ENCODE data around the gene SLC25A6. TPM values are rescaled to one million over a fixed set of nuclear protein-coding genes. Genes with fewer than 3 reads are reported as not detected.

SLC25A6 gene
- polyA plus RNA-seq, 2 of the 4 experiments (the other 2 are of a cell fraction), result 291 to 448 TPM

DNA sequence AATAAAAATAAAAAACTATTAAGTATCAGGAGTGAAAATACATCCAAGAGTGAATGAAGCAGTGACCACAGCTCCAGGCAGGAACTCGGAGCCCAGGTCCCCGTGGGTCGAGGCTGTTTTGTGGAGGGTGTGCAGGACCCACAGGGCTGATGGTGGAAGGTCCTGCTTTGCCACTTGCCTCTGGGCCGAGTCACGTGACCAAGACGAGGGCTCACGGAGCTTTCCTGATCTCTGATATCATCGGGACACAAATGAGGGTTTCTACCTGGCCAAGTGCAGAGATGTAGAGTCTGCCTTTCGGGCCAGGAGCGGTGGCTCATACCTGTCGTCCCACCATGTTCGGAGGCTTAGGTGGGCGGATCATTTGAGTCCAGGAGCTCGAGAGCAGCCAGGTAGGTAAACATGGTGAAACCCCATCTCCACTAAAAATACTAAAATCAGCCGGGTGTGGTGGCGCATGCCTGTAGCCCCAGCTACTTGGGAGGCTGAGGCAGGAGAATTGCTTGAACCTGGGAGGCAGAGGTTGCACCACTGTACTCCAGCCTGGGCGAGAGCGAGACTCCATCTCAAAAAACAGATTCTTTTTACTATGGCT is 7.2 kb downstream of the SLC25A6 start:
- no peak overlapping the region for H3K27ac ChIP-seq
- peaks cover 27% of the 10 kb centered on the region; the same call in 2 of the 3 replicates for H3K4me1 ChIP-seq
- peak in 1 of 2 experiments; percentile 3; a peak in 1 of 5 replicates for TF ChIP-seq JUN (IDR thresholded peaks at IDR 0.05)
- no peak for TF ChIP-seq GATA3 (IDR thresholded peaks at IDR 0.05; ENCODE audit: borderline replicate concordance)
- TF ChIP-seq, protein P1, sequence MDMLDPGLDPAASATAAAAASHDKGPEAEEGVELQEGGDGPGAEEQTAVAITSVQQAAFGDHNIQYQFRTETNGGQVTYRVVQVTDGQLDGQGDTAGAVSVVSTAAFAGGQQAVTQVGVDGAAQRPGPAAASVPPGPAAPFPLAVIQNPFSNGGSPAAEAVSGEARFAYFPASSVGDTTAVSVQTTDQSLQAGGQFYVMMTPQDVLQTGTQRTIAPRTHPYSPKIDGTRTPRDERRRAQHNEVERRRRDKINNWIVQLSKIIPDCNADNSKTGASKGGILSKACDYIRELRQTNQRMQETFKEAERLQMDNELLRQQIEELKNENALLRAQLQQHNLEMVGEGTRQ (IDR thresholded peaks at IDR 0.05), result no peak
- no peak for TF ChIP-seq NPAS2 (CRISPR knock-in tag; IDR thresholded peaks at IDR 0.05; ENCODE audit: borderline replicate concordance)
- no peak overlapping the region for H3K4me3 ChIP-seq
- DNase-seq (ENCODE audit: low read depth in 1 of 2, low spot score in 1 of 2) (no peak), FAIRE-seq (no peak), ATAC-seq (no peak)
- H3K9me3 ChIP-seq, result no peaks in the 10 kb centered on the region
- CTCF ChIA-PET, result no interaction called here
- 93% methylated on average over 18 of the region's 18 CpGs for WGBS (ENCODE audit: missing lambda C conversion rate)
- POLR2A ChIA-PET, result no interaction called here
- H3K4me2 ChIP-seq, result no peak overlapping the region

- DNase-seq (ENCODE audit: low read depth in 1 of 2, low spot score in 1 of 2) (no peak), ATAC-seq (peak; percentile 37 to 43), FAIRE-seq (no peak)
- Histone ChIP-seq H3K27ac (peak overlapping the region in 1 of 2 experiments; percentile 27; a peak in 1 of 6 replicates), H3K4me1 (peaks cover 13% of the 10 kb centered on the region; the same call in 1 of the 3 replicates), H3K4me2 (no peak overlapping the region), H3K9me3 (no peaks in the 10 kb centered on the region), H3K4me3 (no peak overlapping the region)
- WGBS (ENCODE audit: missing lambda C conversion rate), result 60% methylated on average over 20 of the region's 20 CpGs
- ChIA-PET POLR2A (no interaction called here), CTCF (no interaction called here)
- TF ChIP-seq JUN (IDR thresholded peaks at IDR 0.05) (peak in 1 of 2 experiments; percentile 13; a peak in 1 of 5 replicates), KDM1A (IDR thresholded peaks at IDR 0.05; ENCODE audit: low read depth) (no peak), RARB (CRISPR knock-in tag; IDR thresholded peaks at IDR 0.05) (0 out of 2 replicates have a peak, but pooled peaks have one; percentile 38), ESRRA (IDR thresholded peaks at IDR 0.05; ENCODE audit: borderline replicate concordance, low read length) (no peak)
- TF ChIP-seq, protein P1 (IDR thresholded peaks at IDR 0.05), result peak; percentile 10; the same call in 1 of the 2 replicates
- TF ChIP-seq, protein P2, sequence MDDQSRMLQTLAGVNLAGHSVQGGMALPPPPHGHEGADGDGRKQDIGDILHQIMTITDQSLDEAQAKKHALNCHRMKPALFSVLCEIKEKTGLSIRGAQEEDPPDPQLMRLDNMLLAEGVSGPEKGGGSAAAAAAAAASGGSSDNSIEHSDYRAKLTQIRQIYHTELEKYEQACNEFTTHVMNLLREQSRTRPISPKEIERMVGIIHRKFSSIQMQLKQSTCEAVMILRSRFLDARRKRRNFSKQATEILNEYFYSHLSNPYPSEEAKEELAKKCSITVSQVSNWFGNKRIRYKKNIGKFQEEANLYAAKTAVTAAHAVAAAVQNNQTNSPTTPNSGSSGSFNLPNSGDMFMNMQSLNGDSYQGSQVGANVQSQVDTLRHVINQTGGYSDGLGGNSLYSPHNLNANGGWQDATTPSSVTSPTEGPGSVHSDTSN (IDR thresholded peaks at IDR 0.05), result peak; percentile 35; the same call in 1 of the 2 replicates
Observed at GRCh38 chrX:1380672-1381233, 11.2 kb downstream of the SLC25A6 start.

- no peak for TF ChIP-seq RARB (CRISPR knock-in tag; IDR thresholded peaks at IDR 0.05)
- no peak for TF ChIP-seq SREBF2 (IDR thresholded peaks at IDR 0.05)
- no peak for TF ChIP-seq SMC3 (IDR thresholded peaks at IDR 0.05)
- no peak for TF ChIP-seq ZNF302 (CRISPR knock-in tag; IDR thresholded peaks at IDR 0.05)
- no peak for TF ChIP-seq HOXB5 (CRISPR knock-in tag; IDR thresholded peaks at IDR 0.05)
- no peak for TF ChIP-seq MAFK (IDR thresholded peaks at IDR 0.05; ENCODE audit: partially characterized antibody)
- TF ChIP-seq, protein P2 (IDR thresholded peaks at IDR 0.05), result no peak
- TF ChIP-seq ATOH8 (CRISPR knock-in tag; IDR thresholded peaks at IDR 0.05; ENCODE audit: low read depth), result no peak
- Histone ChIP-seq H3K4me3 (no peak overlapping the region), H3K4me2 (no peak overlapping the region), H3K4me1 (peaks cover 10% of the 10 kb centered on the region; the same call in 1 of the 3 replicates), H3K9me3 (no peaks in the 10 kb centered on the region), H3K27ac (no peak overlapping the region)
- DNase-seq (ENCODE audit: low read depth in 1 of 2, low spot score in 1 of 2) (no peak), FAIRE-seq (no peak), ATAC-seq (peak; percentile 2 to 40; a peak in 5 of 6 replicates)
- ChIA-PET CTCF (no interaction called here), POLR2A (no interaction called here)
- 86% methylated on average over 23 of the region's 24 CpGs for whole genome bisulfite sequencing (ENCODE audit: missing lambda C conversion rate)
Observed at GRCh38 chrX:1378306-1378759, 13.6 kb downstream of the SLC25A6 start.
